Fibroblast of the aortic adventitia (primary cell): Measurements from ENCODE around the gene ZNF575. TPM values are rescaled to one million over a fixed set of nuclear protein-coding genes. Genes with fewer than 3 reads are reported as not detected.

Experiments
- DNase-seq: peaks from one replicate; pipeline ENCODE4 v3.0.0-alpha.2; 2010; ENCODE audit warnings: low read depth
- H3K4me3 ChIP-seq: 2 replicates; pipeline ENCODE4 v1.5.1; 2011; ENCODE audit warnings: low read depth, mild to moderate bottlenecking, control low read depth, low read length, moderate library complexity
- total RNA-seq: library from RNA; depleted of rRNA; stranded (reverse); fragments of >200 nt; gene quantifications from 2 replicates; pipeline ENCODE4 v1.2.3, GENCODE V29; 2012; ENCODE audit warnings: low replicate concordance
- TF ChIP-seq, protein P1 (sequence below): IDR thresholded peaks from 2 replicates; pipeline ENCODE4 v1.5.1; 2011; ENCODE audit warnings: mild to moderate bottlenecking, low read length, control low read depth, inconsistent platforms; ENCODE audit not compliant: insufficient read depth

ZNF575 gene
- total RNA-seq, 1 donor, result 0.63 TPM

DNA sequence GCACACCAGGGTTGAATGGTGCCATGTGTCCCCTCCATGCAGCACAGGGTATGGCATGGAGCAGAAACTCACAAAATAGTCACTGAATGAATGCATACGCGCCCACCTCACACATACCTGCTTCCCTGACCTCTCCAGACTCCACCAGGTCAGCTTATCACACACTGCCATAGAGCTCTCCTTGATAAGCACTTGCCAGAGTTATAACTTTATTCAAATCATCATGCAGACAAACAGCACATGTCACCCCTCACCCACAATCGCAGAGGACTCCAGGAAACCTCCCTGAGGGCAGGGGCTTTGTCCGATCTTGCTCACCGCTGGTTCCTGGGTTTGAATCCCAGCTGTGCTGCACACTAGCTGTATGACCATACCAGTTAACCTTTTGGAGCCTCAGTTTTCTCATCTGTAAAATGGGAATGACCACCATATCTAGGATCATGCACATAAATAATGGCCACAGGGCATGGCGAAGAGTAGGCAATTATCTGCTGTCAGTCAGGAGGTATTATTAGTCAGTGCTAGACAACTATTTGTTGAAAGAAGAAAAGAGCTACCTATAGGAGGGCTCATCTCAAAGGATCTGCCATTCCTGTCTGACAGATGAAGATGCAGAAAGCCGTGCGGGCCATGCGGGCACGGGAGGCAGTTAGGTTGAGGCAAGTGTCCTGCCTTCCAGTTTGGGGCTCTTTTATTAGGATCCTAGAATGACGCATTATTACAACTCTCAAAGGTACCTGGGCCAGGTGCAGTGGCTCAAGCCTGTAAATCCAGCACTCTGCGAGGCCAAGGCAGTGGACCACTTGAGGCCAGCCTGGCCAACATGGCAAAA lies 28.4 kb downstream of the ZNF575 start:
- TF ChIP-seq, protein P1, sequence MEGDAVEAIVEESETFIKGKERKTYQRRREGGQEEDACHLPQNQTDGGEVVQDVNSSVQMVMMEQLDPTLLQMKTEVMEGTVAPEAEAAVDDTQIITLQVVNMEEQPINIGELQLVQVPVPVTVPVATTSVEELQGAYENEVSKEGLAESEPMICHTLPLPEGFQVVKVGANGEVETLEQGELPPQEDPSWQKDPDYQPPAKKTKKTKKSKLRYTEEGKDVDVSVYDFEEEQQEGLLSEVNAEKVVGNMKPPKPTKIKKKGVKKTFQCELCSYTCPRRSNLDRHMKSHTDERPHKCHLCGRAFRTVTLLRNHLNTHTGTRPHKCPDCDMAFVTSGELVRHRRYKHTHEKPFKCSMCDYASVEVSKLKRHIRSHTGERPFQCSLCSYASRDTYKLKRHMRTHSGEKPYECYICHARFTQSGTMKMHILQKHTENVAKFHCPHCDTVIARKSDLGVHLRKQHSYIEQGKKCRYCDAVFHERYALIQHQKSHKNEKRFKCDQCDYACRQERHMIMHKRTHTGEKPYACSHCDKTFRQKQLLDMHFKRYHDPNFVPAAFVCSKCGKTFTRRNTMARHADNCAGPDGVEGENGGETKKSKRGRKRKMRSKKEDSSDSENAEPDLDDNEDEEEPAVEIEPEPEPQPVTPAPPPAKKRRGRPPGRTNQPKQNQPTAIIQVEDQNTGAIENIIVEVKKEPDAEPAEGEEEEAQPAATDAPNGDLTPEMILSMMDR, result no peak
- no peak for DNase-seq
- H3K4me3 ChIP-seq, result no peak overlapping the region

DNA sequence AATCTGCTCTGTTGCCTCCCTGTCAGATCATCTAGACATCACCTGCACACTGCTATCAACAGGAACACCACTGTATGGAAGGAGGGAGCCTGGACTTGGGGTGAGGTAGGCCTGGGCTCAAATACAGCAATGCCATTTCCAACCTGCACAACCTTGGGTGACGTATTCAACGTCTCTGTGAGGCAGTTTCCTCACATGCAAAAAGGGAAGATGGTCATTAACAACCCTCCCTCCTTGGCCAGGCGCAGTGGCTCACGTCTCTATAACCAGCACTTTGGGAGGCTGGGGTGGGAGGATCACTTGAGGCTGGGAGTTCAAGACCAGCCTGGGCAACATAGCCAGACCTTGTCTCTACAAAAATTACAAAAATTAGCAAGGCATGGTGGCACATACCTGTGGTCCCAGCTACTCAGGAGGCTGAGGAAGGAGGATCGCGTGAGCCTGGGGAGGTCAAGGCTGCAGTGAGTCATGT lies 29.3 kb downstream of the ZNF575 start:
- DNase-seq, result no peak

DNA sequence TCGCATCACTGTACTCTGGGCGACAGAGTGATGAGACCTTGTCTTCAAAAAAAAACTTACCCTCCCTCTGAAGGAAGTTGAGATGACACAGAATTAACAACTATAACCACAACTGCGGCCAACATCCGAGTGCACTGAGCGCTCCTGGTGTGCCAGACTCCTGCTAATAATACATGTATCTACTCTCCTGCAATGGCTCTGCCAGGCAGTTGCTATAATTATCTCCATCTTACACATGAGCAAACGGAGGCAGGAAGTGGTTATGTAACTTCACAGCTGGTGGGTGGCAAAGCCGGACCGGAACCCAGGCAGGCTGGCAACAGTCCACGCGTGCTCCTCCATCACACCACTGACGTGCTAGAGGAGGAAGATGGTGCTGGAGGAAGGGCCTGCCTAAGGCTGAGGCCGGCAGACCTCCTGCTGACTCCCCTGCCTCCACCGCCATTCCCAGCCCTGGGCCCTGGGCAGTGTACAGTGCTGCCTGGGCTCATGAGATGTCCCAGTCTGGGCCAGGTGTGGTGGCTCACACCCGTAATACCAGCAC lies 29.8 kb downstream of the ZNF575 start:
- TF ChIP-seq, protein P1, result no peak
- peak; percentile 23 for DNase-seq
- H3K4me3 ChIP-seq, result no peak overlapping the region

More for the DNA sequence above, 29.3 kb downstream of the ZNF575 start:
- TF ChIP-seq, protein P1, result no peak
- no peak overlapping the region for H3K4me3 ChIP-seq

DNA sequence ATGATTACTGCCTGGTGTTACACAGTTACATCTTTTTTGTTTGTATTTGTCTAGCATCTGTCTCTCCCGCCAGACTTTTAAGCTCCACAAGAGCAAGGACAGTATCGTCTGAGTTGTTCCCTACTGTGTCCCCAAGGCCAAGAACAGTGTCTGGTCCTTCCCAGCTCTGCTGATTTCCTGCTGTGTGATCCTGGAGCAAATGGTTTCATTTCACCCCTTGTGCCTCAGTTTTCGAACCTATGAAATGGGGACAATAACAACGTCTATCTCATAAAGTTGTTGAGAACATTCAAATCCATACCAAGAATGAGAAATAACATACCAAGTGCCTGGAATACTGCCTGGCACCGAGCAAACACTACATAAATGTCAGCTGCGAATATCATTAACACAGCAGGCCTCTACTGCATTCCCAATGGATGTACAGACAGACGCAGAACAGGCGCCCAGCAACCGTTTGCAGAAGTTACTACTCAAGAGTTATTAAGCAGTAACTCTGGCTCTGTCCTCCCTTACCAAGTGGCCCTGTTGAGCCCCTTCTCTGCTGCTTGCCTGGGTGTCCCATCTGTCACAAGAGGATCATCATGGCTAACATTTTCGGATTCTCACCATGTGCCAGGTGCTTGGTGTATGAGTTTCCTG lies 30.9 kb downstream of the ZNF575 start:
- H3K4me3 ChIP-seq, result no peak overlapping the region
- no peak for DNase-seq
- TF ChIP-seq, protein P1, result no peak

DNA sequence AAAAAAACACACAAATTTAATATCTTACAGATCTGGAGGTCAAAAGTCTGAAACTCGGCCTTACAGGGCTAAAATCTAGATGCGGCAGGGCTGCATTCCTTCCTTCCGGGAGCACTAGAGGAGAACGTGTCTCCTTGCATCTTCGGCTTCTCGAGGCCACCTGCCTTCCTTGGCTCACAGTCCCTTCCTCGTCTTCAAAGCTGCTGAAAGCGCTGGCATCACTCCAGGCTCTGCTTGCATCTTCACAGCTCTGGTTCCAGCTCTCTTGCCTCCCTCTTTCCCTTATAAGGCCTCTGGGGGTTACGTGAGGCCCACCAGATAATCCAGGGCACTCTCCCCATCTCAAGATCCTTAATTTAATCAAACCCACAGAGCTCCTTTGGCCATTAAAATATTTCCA lies 31.8 kb downstream of the ZNF575 start:
- TF ChIP-seq, protein P1, result no peak
- DNase-seq, result no peak

DNA sequence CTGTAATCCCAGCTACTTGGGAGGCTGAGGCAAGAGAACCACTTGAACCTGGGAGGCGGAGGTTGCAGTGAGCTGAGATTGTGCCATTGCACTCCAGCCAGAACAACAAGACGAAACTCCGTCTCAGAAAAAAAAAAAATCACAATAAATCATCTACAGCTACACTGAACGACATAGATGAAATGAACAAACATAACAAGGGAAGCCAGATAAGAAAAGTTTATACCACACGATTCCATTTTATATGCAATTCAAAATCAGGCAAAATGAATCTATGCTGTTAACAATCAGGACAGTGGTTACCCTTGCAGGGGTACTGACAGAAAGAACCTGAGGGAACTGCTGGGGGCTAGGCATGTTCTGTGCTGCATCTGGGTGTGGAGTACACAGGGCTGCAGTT lies 36.7 kb downstream of the ZNF575 start:
- DNase-seq, result no peak
- no peak overlapping the region for H3K4me3 ChIP-seq
- TF ChIP-seq, protein P1, result no peak

More for the DNA sequence above, 31.8 kb downstream of the ZNF575 start:
- H3K4me3 ChIP-seq, result no peak overlapping the region
